ENCODE data around the gene FADS1. TPM values are rescaled to one million over a fixed set of nuclear protein-coding genes. Genes with fewer than 3 reads are reported as not detected.

FADS1 gene
- total and polyA plus RNA-seq, 2 of the 8 experiments (the other 6 are each of a cell fraction or from before 2014, with no cell fraction given) = 115 to 141 TPM

DNA sequence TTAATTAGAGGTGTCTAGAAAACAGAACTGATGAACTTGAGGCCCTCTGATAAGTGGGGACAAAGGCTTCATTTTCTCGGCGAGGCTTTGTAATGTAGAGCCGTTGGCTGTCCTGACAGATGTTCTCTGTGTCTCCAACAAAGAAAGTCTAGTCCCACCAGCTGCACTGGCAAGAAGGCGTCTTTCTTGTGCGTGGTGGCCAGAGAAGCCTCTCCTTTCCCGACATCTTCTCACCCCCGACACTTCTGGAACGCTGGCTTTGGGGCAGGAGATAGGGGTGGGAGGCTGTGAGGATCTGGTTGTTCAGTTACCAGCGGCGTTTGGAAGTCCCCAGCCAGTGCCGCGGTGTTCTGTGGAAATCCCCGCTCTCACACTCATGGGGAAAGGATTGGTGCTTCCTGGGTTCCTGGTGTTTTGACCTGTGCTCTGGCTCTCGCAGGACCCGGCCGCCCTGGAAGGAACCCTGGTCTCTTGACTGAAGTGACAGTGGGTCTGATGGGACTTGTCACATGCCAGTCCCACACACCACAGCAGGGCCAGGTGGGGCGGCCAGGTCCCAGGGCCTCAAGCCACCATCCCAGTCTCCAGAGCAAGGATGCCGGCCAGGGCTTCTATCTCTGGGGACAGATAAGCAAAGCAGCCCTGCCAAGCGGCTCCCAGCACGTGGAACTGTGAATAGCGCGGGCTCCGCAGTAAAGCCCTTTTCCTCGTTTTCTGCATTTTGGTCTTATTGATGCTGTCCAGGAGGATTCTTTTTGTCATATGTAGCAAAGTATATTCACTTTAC is 34.5 kb upstream of the FADS1 start:
- no peak for FAIRE-seq
- H3K23me2 ChIP-seq (ENCODE audit: low read depth, low read length) = no peaks in the 10 kb centered on the region
- no peak overlapping the region for H2AFZ ChIP-seq (ENCODE audit: low read length)
- no peak for DNase-seq (ENCODE audit: low read depth in 1 of 2, low spot score in 2 of 2)
- H4K91ac ChIP-seq (replicated peaks; ENCODE audit: insufficient read length, low read length) = no peak overlapping the region
- ChIA-PET CTCF (ENCODE audit: partially characterized antibody) (interaction anchor here (0.6 to 2.5 kb wide), 4 partner anchors 10 to 23 kb away, joined by 3 to 5 read pairs (median 4); partner anchors contain the start of gene FADS2), POLR2A (ENCODE audit: partially characterized antibody) (interaction anchor here (0.6 to 1.1 kb wide), 2 partner anchors 13 to 21 kb away, joined by 3 to 4 read pairs; no protein-coding TSS in a partner anchor)
- H3K79me1 ChIP-seq (ENCODE audit: low read depth, low read length) = peaks cover 11% of the 10 kb centered on the region
- H3K4ac ChIP-seq (replicated peaks; ENCODE audit: insufficient read length, low read depth, low read length) = no peak overlapping the region
- no peaks in the 10 kb centered on the region for H3K27me3 ChIP-seq (replicated peaks in 1 of 4; ENCODE audit: control insufficient read depth in 3 of 4, extremely low read depth in 1 of 4, insufficient read depth in 3 of 4, low read length in 3 of 4)
- WGBS, 2 experiments (ENCODE audit: extremely low coverage in 1 of 2, insufficient coverage in 1 of 2, insufficient read length in 1 of 2, insufficient replicate concordance in 2 of 2, low coverage in 1 of 2, low lambda C conversion rate in 2 of 2, missing lambda C conversion rate in 1 of 2) = 95% methylated on average over 22 of the region's 24 CpGs; no CpG with 5 or more reads in 1 of the 2 experiments
- H2BK15ac ChIP-seq (ENCODE audit: low read length) = no peak overlapping the region
- no peak overlapping the region for H3K4me2 ChIP-seq (ENCODE audit: insufficient read depth in 1 of 2, low read depth in 2 of 2, low read length in 2 of 2)
- H3K18ac ChIP-seq (ENCODE audit: extremely low read depth, low read length) = no peak overlapping the region
- no peaks in the 10 kb centered on the region for H3K4me1 ChIP-seq (replicated peaks in 1 of 4; ENCODE audit: control insufficient read depth in 3 of 4, insufficient read depth in 4 of 4, low read length in 3 of 4)
- H3K23ac ChIP-seq (ENCODE audit: insufficient read length) = no peak overlapping the region
- peaks cover 43 to 79% (median 69%) of the 10 kb centered on the region in 4 experiments for H3K36me3 ChIP-seq (ENCODE audit: control insufficient read depth in 2 of 4, insufficient read depth in 4 of 4, low read length in 3 of 4)
- peaks cover 13 to 37% of the 10 kb centered on the region in 2 experiments for H4K20me1 ChIP-seq (replicated peaks in 1 of 2; ENCODE audit: control insufficient read depth in 1 of 2, insufficient read depth in 2 of 2, low read length in 2 of 2)
- H3K14ac ChIP-seq (ENCODE audit: insufficient read length) = no peak overlapping the region
- no peak overlapping the region for H3K56ac ChIP-seq (replicated peaks; ENCODE audit: insufficient read length, low read depth, low read length)
- H2BK120ac ChIP-seq (replicated peaks; ENCODE audit: low read depth, low read length) = no peak overlapping the region
- H2AK5ac ChIP-seq (ENCODE audit: low read depth, low read length) = no peak overlapping the region
- no peak overlapping the region for H3K27ac ChIP-seq (ENCODE audit: low read depth, low read length)
- no peak overlapping the region for H4K5ac ChIP-seq (ENCODE audit: insufficient read length, low read depth, low read length)
- H3K9me3 ChIP-seq (ENCODE audit: insufficient read depth in 2 of 2, low read depth in 1 of 2, low read length in 1 of 2) = no peaks in the 10 kb centered on the region; a peak in 1 of 4 replicates
- no peaks in the 10 kb centered on the region for H3K79me2 ChIP-seq (ENCODE audit: control insufficient read depth in 1 of 2, insufficient read depth in 2 of 2, low read length in 2 of 2)
- no peak overlapping the region for H2BK20ac ChIP-seq (ENCODE audit: low read length)
- TF ChIP-seq TAF1 (IDR thresholded peaks at IDR 0.05; ENCODE audit: low read depth, low read length) (no peak), JUND (IDR thresholded peaks at IDR 0.05; ENCODE audit: low read length) (no peak), KDM1A (IDR thresholded peaks at IDR 0.05; ENCODE audit: borderline replicate concordance, low read length) (no peak), SIX5 (IDR thresholded peaks at IDR 0.05; ENCODE audit: low read depth, low read length) (no peak), KDM4A (IDR thresholded peaks at IDR 0.05; ENCODE audit: low read depth, low read length, severe bottlenecking) (no peak), CREB1 (IDR thresholded peaks at IDR 0.05) (no peak), SP4 (IDR thresholded peaks at IDR 0.05; ENCODE audit: low read length) (no peak), NRF1 (IDR thresholded peaks at IDR 0.05; ENCODE audit: low read depth, low read length) (no peak), SP1 (IDR thresholded peaks at IDR 0.05; ENCODE audit: low read depth, low read length) (no peak), TBP (IDR thresholded peaks at IDR 0.05; ENCODE audit: low read depth, low read length) (no peak)
- TF ChIP-seq, protein P1, sequence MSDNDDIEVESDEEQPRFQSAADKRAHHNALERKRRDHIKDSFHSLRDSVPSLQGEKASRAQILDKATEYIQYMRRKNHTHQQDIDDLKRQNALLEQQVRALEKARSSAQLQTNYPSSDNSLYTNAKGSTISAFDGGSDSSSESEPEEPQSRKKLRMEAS (IDR thresholded peaks at IDR 0.05) = no peak
- TF ChIP-seq, protein P2, sequence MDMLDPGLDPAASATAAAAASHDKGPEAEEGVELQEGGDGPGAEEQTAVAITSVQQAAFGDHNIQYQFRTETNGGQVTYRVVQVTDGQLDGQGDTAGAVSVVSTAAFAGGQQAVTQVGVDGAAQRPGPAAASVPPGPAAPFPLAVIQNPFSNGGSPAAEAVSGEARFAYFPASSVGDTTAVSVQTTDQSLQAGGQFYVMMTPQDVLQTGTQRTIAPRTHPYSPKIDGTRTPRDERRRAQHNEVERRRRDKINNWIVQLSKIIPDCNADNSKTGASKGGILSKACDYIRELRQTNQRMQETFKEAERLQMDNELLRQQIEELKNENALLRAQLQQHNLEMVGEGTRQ (IDR thresholded peaks at IDR 0.05; ENCODE audit: low read length) = no peak
- H2BK12ac ChIP-seq (ENCODE audit: low read depth, low read length) = no peak overlapping the region
- H3K9ac ChIP-seq (replicated peaks in 1 of 4; ENCODE audit: extremely low read depth in 1 of 4, low read depth in 3 of 4, low read length in 3 of 4) = no peak overlapping the region
- H3K4me3 ChIP-seq (ENCODE audit: extremely low read depth in 1 of 4, insufficient read depth in 2 of 4, low read depth in 3 of 4, low read length in 4 of 4) = no peak overlapping the region
- H2BK5ac ChIP-seq (ENCODE audit: low read depth, low read length) = no peak overlapping the region; the same call in 1 of the 2 replicates
- no peak overlapping the region for H4K8ac ChIP-seq (ENCODE audit: extremely low read depth, insufficient read depth, low read length)
